HCT116 (cell line): ENCODE results near the gene SLF1. TPM values are rescaled to one million over a fixed set of nuclear protein-coding genes. Genes with fewer than 3 reads are reported as not detected.

Experiments
- ATAC-seq: fragments of 200-7000 bp; cut with Tn5 transposase; 2 replicates; pipeline ENCODE4 v1.9.1; 2020; ENCODE audit warnings: mild to moderate bottlenecking, moderate library complexity
- Bru-seq: library from RNA; stranded (reverse); fragments of 400-500 nt; gene quantifications from one replicate; lab custom pipeline; 2021; lab: Mats Ljungman, UMichigan
- BruChase-seq, 2 experiments: library from RNA; stranded (reverse); fragments of 400-500 nt; gene quantifications; one replicate each; lab custom pipeline; 2021; lab: Mats Ljungman, UMichigan
- BruUV-seq: library from RNA; stranded (reverse); fragments of 400-500 nt; replicated peaks from 2 replicates; lab custom pipeline; 2021; lab: Mats Ljungman, UMichigan
- CTCF ChIA-PET: fragments of 300-600 bp; sonication (Branson Sonifier 250); formaldehyde crosslinking; loops from one replicate; lab custom pipeline; 2021; ENCODE audit warnings: antibody characterized with exemption; lab: Charles Lee
- POLR2A ChIA-PET: fragments of 300-600, 350-600 bp; sonication (Branson Sonifier 250); formaldehyde crosslinking; loops from one replicate; lab custom pipeline; 2021; ENCODE audit warnings: antibody characterized with exemption; lab: Charles Lee
- RAD21 ChIA-PET, 2 experiments: fragments of 300-600 bp; sonication (Branson Sonifier 250); formaldehyde crosslinking; loops; one replicate each; lab custom pipeline; 2023; ENCODE audit warnings: low total read pairs in 2 of 2; ENCODE audit not compliant: uncharacterized antibody in 2 of 2, unreplicated experiment in 2 of 2, low non-redundant PET in 1 of 2; lab: Charles Lee
- DNase-seq: peaks from one replicate; pipeline ENCODE4 v3.0.0-alpha.2; 2010; ENCODE audit warnings: low read depth, low spot score
- H2AFZ ChIP-seq: fragments of 200-600 bp; shearing (Covaris generic), sonication (generic); 2 replicates; pipeline ENCODE4 v1.6.1; 2017; ENCODE audit warnings: low read depth, mixed run types, mixed read lengths, antibody characterized with exemption, low read length; ENCODE audit not compliant: poor library complexity, severe bottlenecking
- H3K27ac ChIP-seq: 2 replicates; pipeline ENCODE4 v1.5.1; 2012; ENCODE audit warnings: low read depth, low read length
- H3K27me3 ChIP-seq: fragments of 200-600 bp; sonication (generic); 2 replicates; pipeline ENCODE4 v1.6.1; 2016; ENCODE audit warnings: mixed run types, low read length, mixed read lengths; ENCODE audit not compliant: insufficient read depth
- H3K36me3 ChIP-seq, 2 experiments: fragments of 200-500 bp in 1 of 2; fragments of 200-600 bp in 1 of 2; sonication (Bioruptor generic) in 1 of 2; sonication (generic) in 1 of 2; 2 replicates each; pipeline versions ENCODE4 v1.5.1 to v1.6.1; 2014 to 2016; ENCODE audit warnings: low read length in 2 of 2, inconsistent platforms in 1 of 2, mixed read lengths in 1 of 2, mixed run types in 1 of 2; ENCODE audit not compliant: insufficient read depth in 2 of 2, control insufficient read depth in 1 of 2
- H3K4me1 ChIP-seq, 2 experiments: fragments of 200-600 bp in 1 of 2; sonication (generic) in 1 of 2; 2 replicates each; pipeline versions ENCODE4 v1.5.1 to v1.6.1; 2012 to 2017; ENCODE audit warnings: low read length in 2 of 2, inconsistent platforms in 1 of 2, mild to moderate bottlenecking in 1 of 2, mixed read lengths in 1 of 2, mixed run types in 1 of 2, moderate library complexity in 1 of 2; ENCODE audit not compliant: insufficient read depth in 2 of 2, control insufficient read depth in 1 of 2
- H3K4me2 ChIP-seq: fragments of 200-600 bp; sonication (generic); 2 replicates; pipeline ENCODE4 v1.6.1; 2017; ENCODE audit warnings: mixed run types, low read length, mixed read lengths
- H3K4me3 ChIP-seq, 2 experiments: fragments of 200-600 bp in 1 of 2; sonication (generic) in 1 of 2; replicated peaks in 1 of 2; 2 replicates each; pipeline ENCODE4 v1.5.1; 2011 to 2016; ENCODE audit warnings: low read length in 2 of 2, control low read depth in 1 of 2, low read depth in 1 of 2, mild to moderate bottlenecking in 1 of 2, mixed read lengths in 1 of 2, mixed run types in 1 of 2
- H3K79me2 ChIP-seq: fragments of 200-600 bp; sonication (generic); 2 replicates; pipeline ENCODE4 v1.6.1; 2017; ENCODE audit warnings: mild to moderate bottlenecking, mixed run types, low read length, moderate library complexity, mixed read lengths; ENCODE audit not compliant: insufficient read depth
- H3K9ac ChIP-seq: fragments of 200-600 bp; sonication (generic); 2 replicates; pipeline ENCODE4 v1.6.1; 2016; ENCODE audit warnings: low read length, mixed read lengths
- H3K9me2 ChIP-seq: fragments of 200-600 bp; sonication (generic), shearing (Covaris generic); 2 replicates; pipeline ENCODE4 v1.6.1; 2017; ENCODE audit warnings: mixed run types, mild to moderate bottlenecking, moderate library complexity; ENCODE audit not compliant: insufficient read depth
- H3K9me3 ChIP-seq, 2 experiments: fragments of 200-500 bp in 1 of 2; fragments of 200-600 bp in 1 of 2; sonication (Bioruptor generic) in 1 of 2; sonication (generic) in 1 of 2; 2 replicates each; pipeline ENCODE4 v1.6.1; 2014 to 2017; ENCODE audit warnings: low read length in 2 of 2, mixed read lengths in 2 of 2, inconsistent platforms in 1 of 2, low read depth in 1 of 2, mild to moderate bottlenecking in 1 of 2, mixed run types in 1 of 2, moderate library complexity in 1 of 2; ENCODE audit not compliant: control insufficient read depth in 1 of 2, insufficient read depth in 1 of 2
- H4K20me1 ChIP-seq: fragments of 200-600 bp; sonication (generic), shearing (Covaris generic); 2 replicates; pipeline ENCODE4 v1.6.1; 2017; ENCODE audit warnings: mixed run types, mild to moderate bottlenecking, moderate library complexity; ENCODE audit not compliant: insufficient read depth
- ATF3 ChIP-seq: IDR thresholded peaks from 2 replicates; pipeline ENCODE4 v1.6.1; 2012
- CBX3 ChIP-seq: IDR thresholded peaks from 2 replicates; pipeline ENCODE4 v1.6.1; 2012; ENCODE audit warnings: low read depth
- CEBPB ChIP-seq: IDR thresholded peaks from 2 replicates; pipeline ENCODE4 v1.6.1; 2012; ENCODE audit warnings: low read depth
- CTCF ChIP-seq, 3 experiments: fragments of 200-600 bp in 1 of 3; sonication (generic) in 1 of 3; IDR thresholded peaks in 2 of 3; conservative IDR thresholded peaks in 1 of 3; 2 replicates each; pipeline ENCODE4 v1.5.1; 2012 to 2017; ENCODE audit warnings: low read depth in 2 of 3, low read length in 2 of 3, antibody characterized with exemption in 1 of 3, borderline replicate concordance in 1 of 3, control low read depth in 1 of 3, mild to moderate bottlenecking in 1 of 3, mixed read lengths in 1 of 3, mixed run types in 1 of 3, moderate library complexity in 1 of 3; ENCODE audit not compliant: insufficient read depth in 1 of 3
- EGR1 ChIP-seq: IDR thresholded peaks from 2 replicates; pipeline ENCODE4 v1.6.1; 2012; ENCODE audit warnings: low read depth
- ELF1 ChIP-seq: IDR thresholded peaks from 2 replicates; pipeline ENCODE4 v1.6.1; 2012; ENCODE audit warnings: low read depth, borderline replicate concordance
- EZH2 ChIP-seq: fragments of 200-600 bp; sonication (generic); IDR thresholded peaks from 2 replicates; pipeline ENCODE4 v1.6.1; 2017; ENCODE audit warnings: antibody characterized with exemption, mixed run types
- EZH2phosphoT487 ChIP-seq: fragments of 200-600 bp; IDR thresholded peaks from 2 replicates; pipeline ENCODE4 v1.6.1; 2018; ENCODE audit warnings: antibody characterized with exemption, borderline replicate concordance
- FOSL1 ChIP-seq: IDR thresholded peaks from 2 replicates; pipeline ENCODE4 v1.6.1; 2012; ENCODE audit warnings: low read depth
- JUND ChIP-seq: IDR thresholded peaks from 2 replicates; pipeline ENCODE4 v1.6.1; 2012
- MAX ChIP-seq: IDR thresholded peaks from 2 replicates; pipeline ENCODE4 v1.6.1; 2012
- POLR2A ChIP-seq: IDR thresholded peaks from 2 replicates; pipeline ENCODE4 v1.7.0; 2011; ENCODE audit warnings: borderline replicate concordance; ENCODE audit not compliant: insufficient read depth, insufficient read length; ENCODE audit errors: extremely low read depth
- POLR2AphosphoS5 ChIP-seq: IDR thresholded peaks from 2 replicates; pipeline ENCODE4 v1.6.1; 2011; ENCODE audit warnings: mild to moderate bottlenecking, low read depth, low read length, moderate library complexity
- RAD21 ChIP-seq: IDR thresholded peaks from 2 replicates; pipeline ENCODE4 v1.6.1; 2012; ENCODE audit warnings: low read depth, mild to moderate bottlenecking
- SP1 ChIP-seq: IDR thresholded peaks from 2 replicates; pipeline ENCODE4 v1.6.1; 2012; ENCODE audit warnings: low read depth
- SRF ChIP-seq: IDR thresholded peaks from 2 replicates; pipeline ENCODE4 v1.6.1; 2012; ENCODE audit warnings: low read depth
- TCF7L2 ChIP-seq: IDR thresholded peaks from 2 replicates; pipeline ENCODE4 v1.7.0; 2011; ENCODE audit warnings: borderline replicate concordance, inconsistent platforms; ENCODE audit not compliant: insufficient read depth, insufficient read length; ENCODE audit errors: extremely low read depth
- YY1 ChIP-seq: IDR thresholded peaks from 2 replicates; pipeline ENCODE4 v1.6.1; 2011; ENCODE audit warnings: low read length, low read depth, moderate library complexity, mild to moderate bottlenecking; ENCODE audit not compliant: insufficient replicate concordance; ENCODE audit errors: extremely low read depth
- ZBTB33 ChIP-seq: IDR thresholded peaks from 2 replicates; pipeline ENCODE4 v1.6.1; 2011; ENCODE audit warnings: mild to moderate bottlenecking, low read length, moderate library complexity; ENCODE audit not compliant: insufficient replicate concordance; ENCODE audit errors: extremely low read depth
- ZFX ChIP-seq: fragments of 450-650 bp; IDR thresholded peaks from 2 replicates; pipeline ENCODE4 v1.6.1; 2017
- ZNF274 ChIP-seq: fragments of 200-500 bp; sonication (Bioruptor generic); IDR thresholded peaks from 2 replicates; pipeline ENCODE4 v1.6.1; 2014; ENCODE audit warnings: mild to moderate bottlenecking, low read depth, low read length, inconsistent platforms
- intact Hi-C: fragments of 100-400 bp; cut with micrococcal nuclease; formaldehyde crosslinking; loops from 2 replicates; pipeline ENCODE4 v1.10.0; 2022
- long read RNA-seq: library from polyadenylated mRNA; unstranded; transcript quantifications from one replicate; pipeline ENCODE4 v2.0.0, GENCODE V29; 2021; ENCODE audit not compliant: unreplicated experiment
- polyA plus RNA-seq: library from polyadenylated mRNA; unstranded; fragments of >200 nt; gene quantifications from 2 replicates; pipeline ENCODE4 v1.2.1, GENCODE V29; 2012; ENCODE audit warnings: missing spikeins
- total RNA-seq: library from RNA; stranded (reverse); gene quantifications from one replicate; pipeline ENCODE4 v1.2.1, GENCODE V29; 2021; ENCODE audit not compliant: unreplicated experiment

The SLF1 gene
- total RNA-seq (10.4 TPM), Bru-seq, nascent RNA (percentile 64 among the genes with signal in this experiment), BruChase-seq, experiment 1, labeled RNA remaining after a 6-hour chase (percentile 53 among the genes with signal in this experiment), BruChase-seq, experiment 2, labeled RNA remaining after a 2-hour chase (percentile 62 among the genes with signal in this experiment)
- polyA plus RNA-seq = 1.9 and 2.6 TPM in 2 replicates
- long read RNA-seq, full-length matches to known transcripts = 3 of 13 reads
- long read RNA-seq, partial matches to known transcripts = 8 of 13 reads
- long read RNA-seq, other reads (novel, unspliced or antisense) = 2 of 13 reads

- CTCF ChIA-PET = no interaction called here
- Histone ChIP-seq H3K4me2 (peak within 1 kb of the TSS; percentile 96), H4K20me1 (peaks cover 4% of the 10 kb centered on the region; the same call in 1 of the 2 replicates), H3K79me2 (peaks cover 64% of the 10 kb centered on the region), H3K27ac (peak within 1 kb of the TSS; percentile 68), H3K4me1 (peaks cover 5 to 18% of the 10 kb centered on the region in 2 experiments), H3K9me3 (no peaks in the 10 kb centered on the region), H3K4me3 (peak within 1 kb of the TSS; percentile 84 to 93), H3K36me3 (no peaks in the 10 kb centered on the region), H2AFZ (peak within 1 kb of the TSS; percentile 89), H3K9ac (peak within 1 kb of the TSS; percentile 76), H3K27me3 (no peaks in the 10 kb centered on the region), H3K9me2 (no peaks in the 10 kb centered on the region)
- intact Hi-C loops = no loop called here
- TSS peak; percentile 54 for BruUV-seq
- RAD21 ChIA-PET = no interaction called here
- DNase-seq (peak; percentile 74), ATAC-seq (peak; percentile 94)
- POLR2A ChIA-PET = no interaction called here
- no peak for TF ChIP-seq ZNF274
- no peak for TF ChIP-seq ZBTB33
- no peak for TF ChIP-seq ATF3
- TF ChIP-seq MAX = peak; percentile 82
- TF ChIP-seq ELF1 = no peak; the same call in 1 of the 2 replicates
- TF ChIP-seq EZH2phosphoT487 = no peak
- TF ChIP-seq JUND = no peak
- TF ChIP-seq EZH2 = no peak
- TF ChIP-seq RAD21 = no peak
- no peak for TF ChIP-seq POLR2A
- TF ChIP-seq SRF = no peak
- peak; percentile 66 for TF ChIP-seq EGR1
- no peak for TF ChIP-seq CTCF (IDR thresholded peaks at IDR 0.05 in 2 of 3, conservative IDR thresholded peaks at IDR 0.05 in 1 of 3; ENCODE audit: borderline replicate concordance in 1 of 3, insufficient read depth in 1 of 3, low read depth in 2 of 3, low read length in 2 of 3)
- peak; percentile 64 for TF ChIP-seq YY1
- no peak for TF ChIP-seq SP1
- TF ChIP-seq CEBPB = no peak
- no peak for TF ChIP-seq FOSL1
- peak; percentile 53; the same call in 1 of the 2 replicates for TF ChIP-seq ZFX
- no peak for TF ChIP-seq TCF7L2
- TF ChIP-seq POLR2AphosphoS5 = peak; percentile 77
- TF ChIP-seq CBX3 = no peak
Observed at GRCh38 chr5:94618493-94619328, at the start of gene SLF1, which contains the start of gene KIAA0825. SLF1 (plus strand) TSS chr5:94618669; CDS start chr5:94628811, 10,142 bp downstream. KIAA0825 (minus strand) TSS chr5:94618604; CDS start chr5:94537126, 81,478 bp downstream.
